ENCODE data around the gene EMP2.
"Not testable (repeated sequence)": the region's sequence is repeated elsewhere in the genome, so short reads cannot be mapped to it uniquely, and the experiment has no call there.

Gene EMP2

DNA sequence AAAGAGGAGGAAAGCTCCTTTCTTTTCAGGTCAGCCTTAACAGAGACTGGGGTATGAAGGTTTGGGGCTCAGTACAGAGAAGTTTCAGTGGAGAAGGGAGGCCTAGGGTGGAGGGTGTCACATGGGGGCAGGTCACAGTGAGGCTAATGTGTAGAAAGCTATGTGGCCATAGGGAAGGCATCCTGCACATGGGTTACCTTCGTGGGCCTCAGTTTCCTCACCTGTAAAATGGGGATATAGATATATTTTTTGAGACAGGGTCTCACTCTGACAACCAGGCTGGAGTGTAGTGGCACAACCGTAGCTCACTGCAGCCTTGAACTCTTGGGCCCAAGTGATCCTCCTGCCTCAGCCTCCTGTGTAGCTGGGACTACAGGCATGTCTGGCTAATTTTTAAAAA is 41.8 kb downstream of the EMP2 start:
- Mint-ChIP-seq H3K4me3 (no peak overlapping the region), H3K9me3 (no peaks in the 10 kb centered on the region), H3K36me3 (ENCODE audit: low read depth) (peaks cover 17% of the 10 kb centered on the region)

DNA sequence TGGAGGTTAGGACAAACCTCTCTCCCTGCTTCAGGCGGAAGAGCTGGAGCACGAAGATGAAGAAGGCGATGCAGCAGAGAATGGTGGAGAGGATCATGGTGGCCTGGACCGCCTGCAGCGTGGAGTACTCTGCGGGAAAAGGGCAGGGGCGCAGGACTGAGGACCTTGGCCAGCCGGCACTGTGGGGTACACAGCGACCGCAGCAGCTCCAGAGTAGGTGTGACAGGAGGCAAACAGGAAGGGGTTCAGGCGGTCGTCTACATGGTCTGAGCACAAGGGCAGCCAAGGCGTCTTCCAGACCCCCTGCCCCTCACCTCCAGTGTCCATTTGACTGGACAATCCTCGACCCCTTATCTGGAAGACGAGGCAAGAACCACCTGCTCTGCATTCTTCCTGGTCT is 42.5 kb downstream of the EMP2 start:
- Mint-ChIP-seq H3K4me1 (peaks cover 15% of the 10 kb centered on the region), H3K36me3 (ENCODE audit: low read depth) (peaks cover 13% of the 10 kb centered on the region), H3K9me3 (no peaks in the 10 kb centered on the region), H3K4me3 (no peak overlapping the region), H3K27me3 (ENCODE audit: low read depth) (peaks cover 6% of the 10 kb centered on the region), H3K27ac (no peak overlapping the region)
- TF ChIP-seq, protein P1, sequence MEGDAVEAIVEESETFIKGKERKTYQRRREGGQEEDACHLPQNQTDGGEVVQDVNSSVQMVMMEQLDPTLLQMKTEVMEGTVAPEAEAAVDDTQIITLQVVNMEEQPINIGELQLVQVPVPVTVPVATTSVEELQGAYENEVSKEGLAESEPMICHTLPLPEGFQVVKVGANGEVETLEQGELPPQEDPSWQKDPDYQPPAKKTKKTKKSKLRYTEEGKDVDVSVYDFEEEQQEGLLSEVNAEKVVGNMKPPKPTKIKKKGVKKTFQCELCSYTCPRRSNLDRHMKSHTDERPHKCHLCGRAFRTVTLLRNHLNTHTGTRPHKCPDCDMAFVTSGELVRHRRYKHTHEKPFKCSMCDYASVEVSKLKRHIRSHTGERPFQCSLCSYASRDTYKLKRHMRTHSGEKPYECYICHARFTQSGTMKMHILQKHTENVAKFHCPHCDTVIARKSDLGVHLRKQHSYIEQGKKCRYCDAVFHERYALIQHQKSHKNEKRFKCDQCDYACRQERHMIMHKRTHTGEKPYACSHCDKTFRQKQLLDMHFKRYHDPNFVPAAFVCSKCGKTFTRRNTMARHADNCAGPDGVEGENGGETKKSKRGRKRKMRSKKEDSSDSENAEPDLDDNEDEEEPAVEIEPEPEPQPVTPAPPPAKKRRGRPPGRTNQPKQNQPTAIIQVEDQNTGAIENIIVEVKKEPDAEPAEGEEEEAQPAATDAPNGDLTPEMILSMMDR (IDR thresholded peaks at IDR 0.05; ENCODE audit: unreplicated experiment in 3 of 3): no peak

More for the DNA sequence above, 41.8 kb downstream of the EMP2 start:
- Mint-ChIP-seq H3K27me3 (ENCODE audit: low read depth) (peaks cover 8% of the 10 kb centered on the region), H3K4me1 (peaks cover 15% of the 10 kb centered on the region), H3K27ac (no peak overlapping the region)
- TF ChIP-seq, protein P1 (IDR thresholded peaks at IDR 0.05; ENCODE audit: unreplicated experiment in 3 of 3): no peak

DNA sequence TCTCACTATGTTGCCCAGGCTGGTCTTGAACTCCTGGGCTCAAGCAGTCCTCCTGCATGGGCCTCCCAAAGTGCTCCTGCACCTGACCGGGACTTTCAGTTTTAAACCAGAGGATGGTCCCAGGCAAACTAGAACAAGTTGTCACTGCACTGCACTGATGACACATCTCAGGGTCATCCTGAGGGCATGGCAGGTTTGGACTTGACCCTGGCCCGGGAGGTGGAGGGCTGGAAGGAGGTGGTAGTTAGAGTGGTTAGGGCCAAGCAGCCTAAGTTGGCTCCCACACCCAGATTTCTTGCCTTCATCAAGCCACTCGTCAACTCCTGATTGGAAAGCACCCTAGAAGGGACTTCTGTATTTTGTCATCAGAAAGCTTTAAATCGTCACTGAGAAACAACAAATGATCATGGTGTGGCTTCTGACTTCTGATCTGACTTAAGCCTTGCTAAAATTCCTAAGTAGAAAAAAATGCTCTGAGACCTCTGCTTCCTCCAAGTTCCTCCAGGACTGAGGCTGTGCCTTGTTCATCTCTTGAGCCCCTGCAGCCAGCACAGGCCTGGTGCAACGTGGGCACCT is 43.5 kb downstream of the EMP2 start:
- H3K9me3 Mint-ChIP-seq: no peaks in the 10 kb centered on the region
- TF ChIP-seq, protein P1 (IDR thresholded peaks at IDR 0.05; ENCODE audit: unreplicated experiment in 3 of 3): no peak
- H3K4me1 Mint-ChIP-seq: peaks cover 15% of the 10 kb centered on the region
- peaks cover 12% of the 10 kb centered on the region for H3K36me3 Mint-ChIP-seq (ENCODE audit: low read depth)
- H3K27me3 Mint-ChIP-seq (ENCODE audit: low read depth): peaks cover 5% of the 10 kb centered on the region
- H3K27ac Mint-ChIP-seq: no peak overlapping the region
- no peak overlapping the region for H3K4me3 Mint-ChIP-seq

DNA sequence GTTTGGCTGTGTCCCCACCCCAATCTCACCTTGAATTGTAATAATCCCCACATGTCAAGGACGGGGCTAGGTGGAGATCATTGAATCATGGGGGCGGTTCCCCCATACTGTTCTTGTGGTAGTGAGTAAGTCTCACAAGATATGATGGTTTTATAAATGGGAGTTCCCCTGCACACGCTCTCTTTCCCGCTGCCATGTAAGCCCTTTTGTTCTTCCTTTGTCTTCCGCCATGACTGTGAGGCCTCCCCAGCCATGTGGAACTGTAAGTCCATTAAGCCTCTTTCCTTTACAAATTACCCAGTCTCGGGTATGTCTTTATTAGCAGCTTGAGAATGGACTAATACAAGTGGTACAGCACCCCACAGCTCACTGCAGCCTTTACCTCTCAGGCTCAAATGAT is 44.1 kb downstream of the EMP2 start:
- H3K9me3 Mint-ChIP-seq; H3K4me1 Mint-ChIP-seq; H3K27me3 Mint-ChIP-seq (ENCODE audit: low read depth); H3K27ac Mint-ChIP-seq; H3K4me3 Mint-ChIP-seq: not testable (repeated sequence)
- peaks cover 12% of the 10 kb centered on the region for H3K36me3 Mint-ChIP-seq (ENCODE audit: low read depth)

DNA sequence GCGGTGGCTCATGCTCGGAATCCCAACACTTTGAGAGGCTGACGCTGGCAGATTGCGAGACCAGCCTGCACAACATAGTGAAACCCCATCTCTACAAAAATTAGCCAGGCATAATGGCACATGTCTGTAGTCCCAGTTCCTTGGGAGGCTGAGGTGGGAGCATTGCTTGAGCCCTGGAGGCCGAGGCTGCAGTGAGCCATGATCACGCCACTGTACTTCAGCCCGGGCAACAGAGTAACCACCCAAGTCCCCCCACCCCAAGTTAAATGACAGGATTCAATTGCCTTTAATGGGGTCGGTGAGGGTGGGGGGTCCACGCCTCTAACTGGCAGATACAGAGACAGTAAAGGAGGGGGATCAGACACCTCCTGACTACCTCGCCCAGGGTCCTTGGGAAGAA is 44.9 kb downstream of the EMP2 start:
- Mint-ChIP-seq H3K27me3 (ENCODE audit: low read depth) (peaks cover 5% of the 10 kb centered on the region), H3K9me3 (no peaks in the 10 kb centered on the region), H3K4me3 (no peak overlapping the region), H3K27ac (no peak overlapping the region), H3K36me3 (ENCODE audit: low read depth) (peaks cover 12% of the 10 kb centered on the region), H3K4me1 (peaks cover 8% of the 10 kb centered on the region)
- TF ChIP-seq, protein P1 (IDR thresholded peaks at IDR 0.05; ENCODE audit: unreplicated experiment in 3 of 3): no peak

DNA sequence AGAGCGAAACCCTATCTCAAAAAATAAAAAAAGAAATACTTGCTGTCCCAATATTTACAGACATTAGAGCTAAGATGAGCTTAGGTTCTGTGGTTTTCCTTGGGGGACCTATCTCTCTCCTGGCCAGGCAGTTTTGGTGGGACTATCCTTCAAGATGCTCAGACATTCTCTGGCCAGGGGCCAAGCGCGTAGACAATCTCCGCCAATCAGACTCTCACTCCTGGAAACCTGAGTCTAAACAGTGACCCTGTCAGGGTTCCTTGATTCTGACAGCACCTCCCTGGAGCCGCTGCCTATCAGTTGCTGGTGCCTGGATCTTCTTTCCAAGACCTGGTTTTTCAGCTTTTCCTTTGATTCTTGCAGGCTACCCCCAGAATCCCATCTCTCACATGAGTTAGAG is 45.6 kb downstream of the EMP2 start:
- Mint-ChIP-seq H3K4me1 (peaks cover 8% of the 10 kb centered on the region), H3K36me3 (ENCODE audit: low read depth) (peaks cover 12% of the 10 kb centered on the region), H3K27me3 (ENCODE audit: low read depth) (peaks cover 5% of the 10 kb centered on the region), H3K9me3 (no peaks in the 10 kb centered on the region), H3K4me3 (no peak overlapping the region), H3K27ac (no peak overlapping the region)
- TF ChIP-seq, protein P1 (IDR thresholded peaks at IDR 0.05; ENCODE audit: unreplicated experiment in 3 of 3): no peak

DNA sequence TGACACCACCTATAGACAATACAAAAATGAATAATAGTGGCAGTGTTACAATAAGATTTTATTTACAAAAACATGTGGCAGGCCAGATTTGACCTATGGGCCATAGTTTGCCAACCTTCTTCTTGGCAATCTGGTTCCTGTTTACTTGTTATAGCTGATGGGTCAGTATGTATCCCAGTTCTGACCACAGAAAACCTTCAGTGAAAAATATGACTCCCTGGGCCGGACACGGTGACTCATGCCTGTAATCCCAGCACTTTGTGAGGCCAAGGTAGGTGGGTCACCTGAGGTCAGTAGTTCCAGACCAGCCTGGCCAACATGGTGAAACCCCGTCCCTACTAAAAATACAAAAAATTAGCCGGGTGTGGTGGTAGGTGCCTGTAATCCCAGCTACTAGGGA is 46.8 kb downstream of the EMP2 start:
- not testable (repeated sequence) for H3K36me3 Mint-ChIP-seq (ENCODE audit: low read depth); H3K4me3 Mint-ChIP-seq; H3K27ac Mint-ChIP-seq; H3K9me3 Mint-ChIP-seq; H3K27me3 Mint-ChIP-seq (ENCODE audit: low read depth); H3K4me1 Mint-ChIP-seq

Data from nephron (organoid).